Measurements from ENCODE around the gene ESYT2.

- TF ChIP-seq CTCF (optimal IDR thresholded peaks at IDR 0.05 in 1 of 3, IDR thresholded peaks at IDR 0.05 in 1 of 3, conservative IDR thresholded peaks at IDR 0.05 in 1 of 3; ENCODE audit: extremely low read depth in 1 of 3, insufficient read depth in 2 of 3, low read length in 3 of 3) (no peak), EZH2 (IDR thresholded peaks at IDR 0.05; ENCODE audit: low read length) (no peak)
Observed at GRCh38 chr7:158698657-158699195, 130.6 kb downstream of the ESYT2 start.
